HG03196 (cell line): Measurements from ENCODE around the gene WNT7B.

Experiments used
- ATAC-seq: cut with Tn5 transposase; IDR thresholded peaks from one replicate; pipeline ENCODE4 v1.9.1; 2021; ENCODE audit not compliant: unreplicated experiment

Gene WNT7B

DNA sequence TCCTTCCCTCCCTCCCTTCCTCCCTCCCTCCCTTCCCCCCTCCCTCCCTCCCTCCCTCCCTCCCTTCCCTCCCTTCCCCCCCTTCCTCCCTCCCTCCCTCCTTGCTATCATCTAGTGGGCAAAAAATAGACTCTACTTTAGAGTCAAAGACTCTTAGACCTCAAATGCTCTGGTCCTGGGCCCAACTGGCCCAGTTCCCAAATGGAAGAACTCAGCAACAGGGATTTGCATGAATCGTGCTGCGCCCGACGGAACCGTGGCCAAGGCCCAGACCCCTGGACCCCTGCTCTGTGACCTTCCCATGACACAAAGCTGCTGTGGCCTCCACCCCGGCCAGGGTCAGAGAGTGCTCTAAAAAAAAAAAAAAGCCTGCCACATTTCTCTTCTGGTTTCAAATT is 97.4 kb downstream of the WNT7B start:
- no peak for ATAC-seq

DNA sequence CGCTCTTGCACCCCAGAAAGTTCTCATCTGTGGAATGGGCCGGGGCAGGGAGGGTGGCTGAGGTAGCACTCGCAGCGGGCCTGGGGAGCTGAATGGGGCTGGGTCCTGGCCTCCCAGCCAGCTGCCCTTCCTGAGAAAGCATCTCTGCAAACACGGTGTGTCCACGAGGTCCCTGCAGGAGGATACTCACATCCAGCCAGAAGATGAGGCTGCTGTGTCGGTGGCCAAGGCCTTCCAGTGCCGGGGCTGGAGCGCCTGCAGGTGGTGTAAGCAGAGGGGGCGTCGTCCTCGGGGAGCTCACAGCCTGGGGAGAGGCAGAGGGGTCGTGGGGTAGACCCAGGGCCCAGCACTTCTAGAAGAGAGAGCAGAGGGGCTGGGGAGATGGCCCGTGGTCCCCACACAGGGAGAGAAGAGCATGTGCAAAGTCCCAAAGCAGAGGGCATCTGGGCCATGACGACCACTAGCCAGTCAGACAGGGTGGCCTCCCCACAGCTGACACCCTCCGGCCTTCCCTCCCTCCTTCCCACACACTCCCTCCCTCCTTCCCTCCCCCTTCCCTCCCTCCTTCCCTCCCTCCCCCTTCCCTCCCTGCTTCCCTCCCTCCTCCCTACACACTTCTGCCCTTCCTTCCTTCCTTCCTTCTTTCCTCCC is 97.9 kb downstream of the WNT7B start:
- no peak for ATAC-seq

DNA sequence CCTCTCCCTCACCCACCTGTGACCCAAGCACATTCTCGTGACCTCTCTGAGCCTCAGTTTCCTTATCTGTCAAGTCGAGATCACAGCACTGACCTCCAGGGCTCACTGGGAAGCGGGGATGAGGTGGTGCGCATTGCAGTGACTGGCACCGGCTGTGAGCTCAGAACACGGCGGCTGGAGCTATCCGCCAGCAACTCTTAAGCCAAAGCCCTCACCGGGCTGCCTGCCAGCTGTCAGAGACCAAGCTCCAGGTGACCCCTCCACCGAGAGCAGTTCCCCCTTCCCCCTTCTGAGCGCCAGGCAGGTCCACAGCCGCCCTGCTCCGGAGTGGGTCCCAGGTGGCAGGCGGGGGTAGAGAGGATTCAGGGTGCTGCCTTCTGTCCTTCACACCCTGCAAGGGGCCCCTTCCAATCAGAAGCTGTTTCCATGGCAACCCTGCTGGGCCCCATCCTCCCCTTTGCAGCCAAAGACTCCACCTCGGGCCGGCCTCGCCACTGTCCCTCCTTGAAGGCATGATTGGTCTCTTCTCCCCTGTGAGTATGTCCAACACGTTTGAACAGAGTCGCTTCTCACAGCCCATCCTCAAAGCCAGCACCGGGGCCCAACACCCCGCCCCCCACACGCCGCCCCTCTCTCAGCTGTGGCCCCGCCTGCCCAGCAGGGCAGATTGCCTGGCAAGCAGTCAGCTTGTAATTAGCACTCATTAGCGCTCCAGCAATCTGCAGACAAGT is 98.7 kb downstream of the WNT7B start:
- no peak for ATAC-seq

DNA sequence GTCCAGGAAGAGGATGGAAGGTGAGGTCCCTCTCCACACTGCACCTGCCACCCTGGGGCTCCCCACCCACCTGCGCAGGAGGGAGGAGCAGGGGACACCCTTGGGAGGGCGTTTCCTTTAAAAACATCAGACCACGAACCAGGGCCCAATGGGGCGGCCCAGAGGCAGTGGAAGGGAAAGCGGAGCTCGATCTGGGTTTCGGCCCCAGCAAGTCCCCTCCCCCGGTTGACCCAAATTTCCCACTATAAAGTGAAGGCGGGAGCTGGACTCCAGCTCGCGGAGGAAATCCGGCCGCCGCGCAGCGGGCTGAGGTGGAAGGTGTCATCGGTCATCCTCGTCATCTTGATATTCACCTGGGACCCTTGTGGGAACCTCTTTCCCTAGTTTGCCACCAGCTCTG is 99.3 kb downstream of the WNT7B start:
- no peak for ATAC-seq

DNA sequence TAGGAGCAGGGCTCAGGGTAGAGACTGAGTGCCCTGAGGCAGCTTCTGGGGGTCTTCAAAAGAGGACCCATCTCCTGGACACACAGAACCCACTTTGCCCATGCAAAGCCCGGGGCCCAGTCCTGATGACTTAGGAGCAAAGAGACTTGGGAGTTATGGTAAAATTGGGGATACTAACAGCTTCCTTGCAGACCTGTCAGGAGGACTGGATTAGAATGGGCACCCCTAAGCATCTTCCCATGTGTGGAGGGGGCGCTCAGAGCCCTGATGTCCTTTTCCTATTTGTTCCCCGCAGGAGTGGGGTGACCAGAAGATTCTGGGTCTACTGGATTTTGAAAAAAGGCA is 100.0 kb downstream of the WNT7B start:
- no peak for ATAC-seq

DNA sequence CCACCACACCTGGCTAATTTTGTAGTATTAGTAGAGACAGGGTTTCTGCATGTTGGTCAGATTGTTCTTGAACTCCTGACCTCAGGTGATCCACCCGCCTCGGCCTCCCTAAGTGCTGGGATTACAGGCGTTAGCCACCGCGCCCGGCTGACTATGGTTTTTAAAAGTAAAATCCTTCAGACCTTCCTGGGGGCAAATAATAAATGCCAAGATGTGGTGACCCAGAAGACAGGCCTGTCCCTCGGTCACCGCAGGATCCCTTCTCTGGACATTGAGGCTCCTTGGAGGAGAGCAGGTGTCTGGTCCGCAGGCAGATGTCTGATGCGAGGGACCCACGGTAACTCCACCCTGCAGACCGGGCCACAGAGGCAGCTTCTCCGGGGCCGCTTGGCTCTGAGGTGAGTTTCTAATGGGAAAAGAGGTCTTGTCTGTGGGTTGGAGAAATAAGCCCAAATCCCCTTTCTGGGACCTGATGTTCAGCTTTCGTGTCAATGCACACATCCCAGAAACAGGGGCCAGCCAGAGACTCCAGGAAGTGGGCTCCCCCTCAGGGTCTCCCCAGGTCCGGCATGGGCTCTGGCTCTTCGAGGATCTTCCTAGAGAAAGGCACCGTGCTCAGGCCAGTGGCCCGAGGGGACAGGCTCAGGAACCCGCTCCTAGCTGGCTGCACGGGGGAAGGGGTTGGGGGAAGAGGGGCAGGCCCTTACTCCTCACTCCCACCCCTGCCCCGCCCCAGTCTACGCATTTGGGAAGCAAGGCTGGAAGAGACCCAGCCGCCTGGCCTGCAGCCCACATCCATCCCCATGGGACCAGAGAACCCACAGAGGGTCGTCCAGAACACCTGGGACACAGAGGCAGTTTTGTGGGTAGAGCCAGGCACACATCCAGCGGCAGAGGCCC is 100.6 kb downstream of the WNT7B start:
- ATAC-seq = no peak

DNA sequence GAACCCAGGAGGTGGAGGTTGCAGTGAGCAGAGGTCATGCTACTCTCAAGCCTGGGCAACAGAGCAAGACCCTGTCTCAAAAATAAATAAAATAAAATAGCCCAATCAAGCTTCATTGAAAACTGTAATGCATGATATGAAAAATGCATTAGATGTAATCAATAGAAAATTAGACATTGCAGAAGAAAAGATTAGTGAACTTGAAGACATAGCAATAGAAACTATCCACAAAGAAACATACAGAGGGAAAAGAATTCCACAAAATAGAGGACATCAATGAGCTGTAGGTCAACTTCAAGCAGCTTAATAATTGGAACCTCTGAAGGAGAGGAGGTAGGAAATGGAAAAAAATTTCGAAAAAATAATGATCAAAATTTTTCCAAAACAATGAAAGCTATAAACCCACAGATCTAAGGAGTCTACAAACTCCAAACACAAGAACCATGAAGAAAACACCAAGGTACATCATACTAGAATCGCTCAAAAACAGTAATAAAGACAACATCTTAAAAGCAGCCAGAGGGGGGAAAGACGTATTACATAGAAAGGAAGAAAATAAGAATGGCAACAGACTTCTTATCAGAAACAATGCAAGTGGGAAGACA is 104.2 kb downstream of the WNT7B start:
- ATAC-seq = no peak

DNA sequence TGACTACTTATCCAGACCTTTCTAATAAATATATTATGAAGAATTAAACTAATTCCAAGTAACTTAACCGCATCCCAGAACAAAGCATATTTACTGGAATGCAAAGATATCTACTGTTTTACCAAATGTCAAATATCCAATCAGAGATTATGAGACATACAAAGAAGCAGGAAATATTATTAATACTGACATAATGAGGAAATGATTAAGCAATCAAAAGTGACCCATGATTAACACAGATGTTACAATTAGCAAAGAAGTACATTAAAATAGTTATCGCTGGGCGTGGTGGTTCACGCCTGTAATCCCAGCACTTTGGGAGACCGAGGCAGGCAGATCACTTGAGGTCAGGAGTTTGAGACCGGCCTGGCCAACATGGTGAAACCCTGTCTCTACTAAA is 105.2 kb downstream of the WNT7B start:
- no peak for ATAC-seq
